Measurements from ENCODE around the gene NDUFS2.

The NDUFS2 gene

GRCh38 chr1:161168906-161169305 is 33.3 kb upstream of the NDUFS2 start:
- H3K9me3 ChIP-seq (ENCODE audit: low read length) = no peaks in the 10 kb centered on the region
- no peaks in the 10 kb centered on the region for H3K27me3 ChIP-seq (ENCODE audit: insufficient read depth, low read length)
- H3F3A ChIP-seq (ENCODE audit: insufficient read depth, low read length) = peaks cover 5% of the 10 kb centered on the region
- H3K27ac ChIP-seq (ENCODE audit: low read depth, low read length, poor library complexity, severe bottlenecking) = no peak overlapping the region
- no peaks in the 10 kb centered on the region for H3K79me2 ChIP-seq (ENCODE audit: insufficient read depth, low read length)
- peaks cover 21% of the 10 kb centered on the region for H3K4me1 ChIP-seq (ENCODE audit: insufficient read depth, low read length, severe bottlenecking)
- no peaks in the 10 kb centered on the region for H3K9me2 ChIP-seq (ENCODE audit: low read depth, low read length)
- no peak overlapping the region for H3K4me3 ChIP-seq (ENCODE audit: low read depth, low read length, poor library complexity, severe bottlenecking)
- no peak overlapping the region for H2AFZ ChIP-seq (ENCODE audit: low read length)
- no peak overlapping the region for H3K4me2 ChIP-seq (ENCODE audit: low read length)
- peaks cover 61% of the 10 kb centered on the region for H3K36me3 ChIP-seq (ENCODE audit: insufficient read depth, low read length)
- H3K9ac ChIP-seq (ENCODE audit: low read length) = no peak overlapping the region
- no peaks in the 10 kb centered on the region for H4K20me1 ChIP-seq (ENCODE audit: insufficient read depth, low read length)
- no peak for TF ChIP-seq EZH2 (IDR thresholded peaks at IDR 0.05; ENCODE audit: borderline replicate concordance, low read length)
- no peak for TF ChIP-seq CTCF (IDR thresholded peaks at IDR 0.05; ENCODE audit: low read length)

- no peaks in the 10 kb centered on the region for H3K79me2 ChIP-seq (ENCODE audit: insufficient read depth, low read length)
- H3K9me2 ChIP-seq (ENCODE audit: low read depth, low read length) = no peaks in the 10 kb centered on the region
- H3K4me1 ChIP-seq (ENCODE audit: insufficient read depth, low read length, severe bottlenecking) = peaks cover 21% of the 10 kb centered on the region
- H3F3A ChIP-seq (ENCODE audit: insufficient read depth, low read length) = no peaks in the 10 kb centered on the region
- no peak overlapping the region for H3K4me3 ChIP-seq (ENCODE audit: low read depth, low read length, poor library complexity, severe bottlenecking)
- H3K9me3 ChIP-seq (ENCODE audit: low read length) = no peaks in the 10 kb centered on the region
- TF ChIP-seq CTCF (IDR thresholded peaks at IDR 0.05; ENCODE audit: low read length) (peak; percentile 28; the same call in 1 of the 2 replicates), EZH2 (IDR thresholded peaks at IDR 0.05; ENCODE audit: borderline replicate concordance, low read length) (no peak)
- H3K9ac ChIP-seq (ENCODE audit: low read length) = no peak overlapping the region
- peaks cover 64% of the 10 kb centered on the region for H3K36me3 ChIP-seq (ENCODE audit: insufficient read depth, low read length)
- no peak overlapping the region for H3K4me2 ChIP-seq (ENCODE audit: low read length)
- H4K20me1 ChIP-seq (ENCODE audit: insufficient read depth, low read length) = no peaks in the 10 kb centered on the region
- no peak overlapping the region for H2AFZ ChIP-seq (ENCODE audit: low read length)
- H3K27me3 ChIP-seq (ENCODE audit: insufficient read depth, low read length) = no peaks in the 10 kb centered on the region
- no peak overlapping the region for H3K27ac ChIP-seq (ENCODE audit: low read depth, low read length, poor library complexity, severe bottlenecking)
Measured at GRCh38 chr1:161171191-161171590, 31.0 kb upstream of the NDUFS2 start.

DNA sequence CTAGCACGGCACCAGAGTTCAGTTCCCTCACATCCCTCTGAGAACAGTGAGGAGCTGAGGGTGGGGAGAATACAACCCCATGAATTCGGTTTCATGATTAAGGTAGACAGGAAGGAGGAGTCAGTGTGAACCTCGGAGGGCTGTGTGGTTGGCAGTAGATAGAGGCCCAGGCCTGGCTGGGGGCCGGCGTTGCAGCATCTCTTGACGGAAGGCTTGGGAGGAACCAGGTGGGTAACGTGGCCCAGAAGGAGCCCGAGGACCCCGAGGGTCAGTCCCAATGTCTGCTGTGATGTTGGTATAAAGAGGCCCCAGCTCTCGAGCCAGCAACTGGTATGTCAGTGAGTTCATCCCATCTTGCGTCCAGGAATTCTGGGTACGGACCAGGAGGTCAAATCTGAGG is 30.5 kb upstream of the NDUFS2 start:
- Histone ChIP-seq H3K36me3 (ENCODE audit: insufficient read depth, low read length) (peaks cover 64% of the 10 kb centered on the region), H3K4me1 (ENCODE audit: insufficient read depth, low read length, severe bottlenecking) (peaks cover 25% of the 10 kb centered on the region)

More for the DNA sequence above, 30.5 kb upstream of the NDUFS2 start:
- Histone ChIP-seq H3K9me2 (ENCODE audit: low read depth, low read length) (no peaks in the 10 kb centered on the region), H3K9ac (ENCODE audit: low read length) (no peak overlapping the region), H3K9me3 (ENCODE audit: low read length) (no peaks in the 10 kb centered on the region), H3F3A (ENCODE audit: insufficient read depth, low read length) (no peaks in the 10 kb centered on the region), H3K27ac (ENCODE audit: low read depth, low read length, poor library complexity, severe bottlenecking) (no peak overlapping the region), H3K4me3 (ENCODE audit: low read depth, low read length, poor library complexity, severe bottlenecking) (no peak overlapping the region), H3K27me3 (ENCODE audit: insufficient read depth, low read length) (no peaks in the 10 kb centered on the region), H4K20me1 (ENCODE audit: insufficient read depth, low read length) (no peaks in the 10 kb centered on the region), H2AFZ (ENCODE audit: low read length) (no peak overlapping the region), H3K79me2 (ENCODE audit: insufficient read depth, low read length) (no peaks in the 10 kb centered on the region), H3K4me2 (ENCODE audit: low read length) (no peak overlapping the region)
- TF ChIP-seq EZH2 (IDR thresholded peaks at IDR 0.05; ENCODE audit: borderline replicate concordance, low read length) = no peak
- no peak for TF ChIP-seq CTCF (IDR thresholded peaks at IDR 0.05; ENCODE audit: low read length)
